AG04450 (cell line): ENCODE measurements around the gene LGR5. TPM values are rescaled to one million over a fixed set of nuclear protein-coding genes. Genes with fewer than 3 reads are reported as not detected.

ENCODE experiments used
- CTCF ChIA-PET: fragments of 300-600, 350-600 bp; formaldehyde crosslinking; extraction: SDS; loops from one replicate; lab custom pipeline; 2022; ENCODE audit warnings: antibody characterized with exemption, inconsistent platforms; lab: Charles Lee
- POLR2A ChIA-PET: fragments of 350-600 bp; formaldehyde crosslinking; extraction: SDS; loops from one replicate; lab custom pipeline; 2021; ENCODE audit warnings: antibody characterized with exemption, inconsistent platforms; lab: Yijun Ruan, JAX
- DNase-seq: peaks from one replicate; pipeline ENCODE4 v3.0.0-alpha.2; 2011; ENCODE audit warnings: low read depth, low spot score
- H3K27ac ChIP-seq: one replicate; pipeline ENCODE4 v1.5.1; 2012; ENCODE audit warnings: low read depth, low read length, control low read depth
- H3K27me3 ChIP-seq: one replicate; pipeline ENCODE4 v1.6.0; 2012; ENCODE audit warnings: low read length; ENCODE audit not compliant: control insufficient read depth, insufficient read depth
- H3K4me3 ChIP-seq: 2 replicates; pipeline ENCODE4 v1.5.1; 2011; ENCODE audit warnings: mild to moderate bottlenecking, low read depth, low read length, control low read depth
- H3K9me3 ChIP-seq: 2 replicates; pipeline ENCODE4 v1.5.1; 2012; ENCODE audit warnings: low read length; ENCODE audit not compliant: control insufficient read depth, insufficient read depth
- polyA plus RNA-seq: library from polyadenylated mRNA; depleted of rRNA; stranded (reverse); fragments of >200 nt; gene quantifications from 2 replicates; pipeline ENCODE4 v1.2.3, GENCODE V29; 2011
- TF ChIP-seq, protein P1 (sequence below): IDR thresholded peaks from 2 replicates; pipeline ENCODE4 v1.5.1; 2011; ENCODE audit warnings: low read depth, low read length, control low read depth, inconsistent platforms

LGR5 gene
- polyA plus RNA-seq, 1 experiment, result not detected

- no peak for DNase-seq
- CTCF ChIA-PET, result interaction anchor here (0.5 to 0.9 kb wide), 2 partner anchors 41 to 48 kb away, joined by 3 to 4 read pairs; no protein-coding TSS in a partner anchor
- Histone ChIP-seq H3K27me3 (no peaks in the 10 kb centered on the region), H3K4me3 (no peak overlapping the region), H3K9me3 (no peaks in the 10 kb centered on the region), H3K27ac (no peak overlapping the region)
- TF ChIP-seq, protein P1, sequence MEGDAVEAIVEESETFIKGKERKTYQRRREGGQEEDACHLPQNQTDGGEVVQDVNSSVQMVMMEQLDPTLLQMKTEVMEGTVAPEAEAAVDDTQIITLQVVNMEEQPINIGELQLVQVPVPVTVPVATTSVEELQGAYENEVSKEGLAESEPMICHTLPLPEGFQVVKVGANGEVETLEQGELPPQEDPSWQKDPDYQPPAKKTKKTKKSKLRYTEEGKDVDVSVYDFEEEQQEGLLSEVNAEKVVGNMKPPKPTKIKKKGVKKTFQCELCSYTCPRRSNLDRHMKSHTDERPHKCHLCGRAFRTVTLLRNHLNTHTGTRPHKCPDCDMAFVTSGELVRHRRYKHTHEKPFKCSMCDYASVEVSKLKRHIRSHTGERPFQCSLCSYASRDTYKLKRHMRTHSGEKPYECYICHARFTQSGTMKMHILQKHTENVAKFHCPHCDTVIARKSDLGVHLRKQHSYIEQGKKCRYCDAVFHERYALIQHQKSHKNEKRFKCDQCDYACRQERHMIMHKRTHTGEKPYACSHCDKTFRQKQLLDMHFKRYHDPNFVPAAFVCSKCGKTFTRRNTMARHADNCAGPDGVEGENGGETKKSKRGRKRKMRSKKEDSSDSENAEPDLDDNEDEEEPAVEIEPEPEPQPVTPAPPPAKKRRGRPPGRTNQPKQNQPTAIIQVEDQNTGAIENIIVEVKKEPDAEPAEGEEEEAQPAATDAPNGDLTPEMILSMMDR, result no peak
- POLR2A ChIA-PET, result no interaction called here
These were observed 149.9 kb downstream of the LGR5 start for GRCh38 chr12:71589478-71589881.

DNA sequence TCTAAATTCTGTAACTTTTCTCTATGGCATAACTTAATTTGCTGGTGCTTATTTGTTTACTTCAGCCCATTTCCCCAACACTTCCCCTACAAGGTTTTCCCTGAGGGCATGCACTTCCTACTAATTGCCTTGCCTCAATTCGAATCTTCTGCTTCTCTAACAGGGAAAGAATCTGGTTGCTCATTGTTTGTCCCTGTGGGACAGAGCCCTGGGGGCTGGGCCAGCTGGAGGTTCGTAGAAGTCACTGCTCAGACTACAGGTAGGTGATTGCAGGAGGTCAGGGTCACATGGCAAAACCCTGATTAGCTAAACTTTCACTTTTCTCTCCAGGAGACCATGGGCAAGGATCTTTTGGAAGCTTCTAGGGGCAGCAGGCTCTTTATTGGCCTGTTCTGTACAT, 152.0 kb downstream of the LGR5 start:
- ChIA-PET CTCF (no interaction called here), POLR2A (no interaction called here)
- DNase-seq, result no peak
- H3K27ac ChIP-seq, result no peak overlapping the region
- H3K27me3 ChIP-seq, result peaks cover 3% of the 10 kb centered on the region
- H3K4me3 ChIP-seq, result no peak overlapping the region
- H3K9me3 ChIP-seq, result no peaks in the 10 kb centered on the region
- TF ChIP-seq, protein P1, result no peak

- no peaks in the 10 kb centered on the region for H3K9me3 ChIP-seq
- TF ChIP-seq, protein P1, result no peak
- ChIA-PET POLR2A (no interaction called here), CTCF (interaction anchor here (0.9 kb wide), 1 partner anchor 8 kb away, joined by 3 read pairs; no protein-coding TSS in a partner anchor)
- DNase-seq, result no peak
- H3K27ac ChIP-seq, result no peak overlapping the region
- H3K27me3 ChIP-seq, result peaks cover 3% of the 10 kb centered on the region
- no peak overlapping the region for H3K4me3 ChIP-seq
These were observed 153.2 kb downstream of the LGR5 start for GRCh38 chr12:71592841-71593240.

- no peaks in the 10 kb centered on the region for H3K9me3 ChIP-seq
- no peak overlapping the region for H3K4me3 ChIP-seq
- TF ChIP-seq, protein P1, result no peak
- DNase-seq, result no peak
- POLR2A ChIA-PET, result no interaction called here
- CTCF ChIA-PET, result interaction anchor here (1.0 kb wide), 1 partner anchor 43 kb away, joined by 4 read pairs; no protein-coding TSS in a partner anchor
- peaks cover 6% of the 10 kb centered on the region for H3K27me3 ChIP-seq
- no peak overlapping the region for H3K27ac ChIP-seq
These were observed 154.8 kb downstream of the LGR5 start for GRCh38 chr12:71594214-71594948.

DNA sequence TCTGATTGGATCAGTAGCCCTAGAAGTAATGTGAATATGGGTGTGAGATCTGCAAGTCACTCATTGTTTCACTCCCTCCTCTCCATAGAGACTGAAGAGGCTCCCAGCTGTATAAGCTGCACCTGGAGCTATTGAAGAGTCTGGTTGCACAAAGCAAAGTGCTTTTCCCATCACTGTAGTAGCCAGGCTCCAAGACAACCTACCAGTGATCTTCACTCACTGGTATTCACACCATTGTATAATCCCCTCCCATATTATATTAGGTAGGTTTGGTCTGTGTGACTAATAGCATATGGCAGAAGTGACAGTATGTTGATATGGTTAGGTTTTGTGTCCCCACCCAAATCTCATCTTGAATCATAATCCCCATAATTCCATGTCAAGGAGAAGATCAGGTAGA, 159.6 kb downstream of the LGR5 start:
- no peak for DNase-seq
- TF ChIP-seq, protein P1, result no peak
- POLR2A ChIA-PET, result no interaction called here
- Histone ChIP-seq H3K4me3 (no peak overlapping the region), H3K9me3 (no peaks in the 10 kb centered on the region), H3K27me3 (peaks cover 6% of the 10 kb centered on the region), H3K27ac (no peak overlapping the region)
- CTCF ChIA-PET, result interaction anchor here (1.2 kb wide), 1 partner anchor 38 kb away, joined by 5 read pairs; no protein-coding TSS in a partner anchor
